CD4-positive, alpha-beta T cell treated with Interleukin-2 at 100 ng/mL for 4 hours (primary cell): Measurements from ENCODE around the gene ZNF813.
"Not testable (repeated sequence)": the region's sequence is repeated elsewhere in the genome, so short reads cannot be mapped to it uniquely, and the experiment has no call there.

Experiments used
- DNase-seq: peaks from one replicate; pipeline ENCODE4 v3.0.0-alpha.2; 2020; ENCODE audit warnings: low spot score

ZNF813 gene

GRCh38 chr19:53485046-53486004 lies 17.8 kb downstream of the ZNF813 start:
- DNase-seq: no peak

- DNase-seq: no peak
Observed at GRCh38 chr19:53492153-53492552, 24.6 kb downstream of the ZNF813 start.

DNA sequence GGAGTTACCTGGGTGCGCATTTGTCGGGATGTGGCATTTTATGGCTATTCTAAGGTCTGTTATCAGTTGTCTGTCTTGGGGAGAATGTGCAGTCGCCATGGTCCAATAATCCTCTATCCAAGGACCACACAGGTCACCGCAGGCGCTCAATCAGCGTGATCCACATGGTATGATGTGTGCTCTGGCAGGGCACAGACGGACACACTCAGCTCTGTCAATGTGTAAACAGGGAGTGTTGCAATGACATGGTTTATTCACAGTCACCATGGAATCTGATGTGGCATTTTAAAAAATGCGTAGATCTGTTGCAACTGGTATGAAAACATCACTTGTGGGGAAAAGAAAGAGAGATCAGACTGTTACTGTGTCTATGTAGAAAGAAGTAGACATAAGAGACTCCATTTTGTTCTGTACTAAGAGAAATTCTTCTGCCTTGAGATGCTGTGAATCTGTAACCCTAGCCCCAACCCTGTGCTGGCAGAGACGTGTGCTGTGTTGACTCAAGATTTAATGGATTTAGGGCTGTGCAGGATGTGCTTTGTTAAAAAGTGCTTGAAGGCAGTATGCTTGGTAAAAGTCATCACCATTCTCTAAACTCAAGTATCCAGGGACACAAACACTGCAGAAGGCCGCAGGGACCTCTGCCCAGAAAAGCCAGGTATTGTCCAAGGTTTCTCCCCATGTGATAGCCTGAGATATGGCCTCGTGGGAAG lies 29.9 kb downstream of the ZNF813 start:
- not testable (repeated sequence) for DNase-seq

DNA sequence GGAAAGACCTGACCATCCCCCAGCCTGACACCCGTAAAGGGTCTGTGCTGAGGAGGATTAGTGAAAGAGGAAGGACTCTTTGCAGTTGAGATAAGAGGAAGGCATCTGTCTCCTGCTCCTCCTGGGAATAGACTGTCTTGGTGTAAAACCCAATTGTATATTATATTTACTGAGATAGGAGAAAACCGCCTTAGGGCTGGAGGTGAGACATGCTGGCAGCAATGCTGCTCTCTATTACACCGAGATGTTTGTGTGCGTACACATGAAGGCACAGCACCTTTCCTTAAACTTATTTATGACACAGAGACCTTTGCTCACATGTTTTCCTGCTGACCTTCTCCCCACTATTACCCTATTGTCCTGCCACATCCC lies 30.5 kb downstream of the ZNF813 start:
- DNase-seq: not testable (repeated sequence)

DNA sequence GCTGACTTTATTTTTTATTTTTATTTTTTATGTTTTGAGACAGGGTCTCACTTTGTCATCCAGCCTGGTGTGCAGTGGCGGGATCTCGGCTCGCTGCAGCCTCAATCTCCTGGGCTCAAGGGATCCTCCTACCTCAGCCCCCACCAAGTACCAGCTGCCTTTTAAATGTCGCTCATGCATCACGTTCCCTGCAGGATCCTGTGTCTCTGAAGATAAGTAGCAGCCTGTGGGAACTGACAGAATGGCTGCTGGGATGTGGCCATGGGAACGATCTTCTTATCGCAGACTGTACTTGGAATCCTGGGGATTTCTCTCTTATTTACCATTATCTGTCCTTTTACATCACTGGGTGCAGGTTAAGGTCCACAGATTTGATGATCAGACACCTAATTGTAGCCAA lies 35.6 kb downstream of the ZNF813 start:
- not testable (repeated sequence) for DNase-seq

DNA sequence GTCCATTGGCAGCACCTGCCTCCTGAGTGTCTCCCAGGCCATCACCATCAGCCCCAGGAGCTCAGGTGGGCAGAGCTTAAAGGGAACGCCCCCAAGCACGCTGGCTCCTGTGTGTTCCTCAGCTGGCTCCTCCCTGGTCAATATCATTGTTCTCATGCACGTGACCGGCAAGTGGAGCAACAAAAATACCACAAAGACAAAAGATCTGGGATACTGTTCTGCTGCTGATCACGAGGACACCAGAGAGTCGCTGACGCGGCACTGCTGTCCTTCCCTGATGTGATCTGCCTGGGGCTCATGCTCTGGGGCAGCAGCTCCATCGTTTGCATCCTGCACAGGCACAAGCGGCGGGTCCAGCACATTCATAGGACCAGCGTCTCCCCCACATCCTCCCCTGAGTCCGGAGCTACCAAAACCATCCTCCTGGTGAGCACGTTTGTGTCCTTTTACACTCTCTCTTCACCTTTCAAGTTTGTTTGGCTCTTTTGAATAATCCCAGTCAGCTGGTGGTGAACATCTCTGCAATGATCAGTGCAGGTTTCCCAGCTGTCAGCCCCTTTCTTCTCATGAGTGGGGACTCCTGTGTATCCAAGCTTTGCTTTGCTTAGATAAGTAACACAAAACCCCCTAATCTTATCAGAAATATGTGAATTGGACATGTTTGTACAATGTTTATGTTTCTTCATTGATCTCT lies 36.3 kb downstream of the ZNF813 start:
- DNase-seq: not testable (repeated sequence)

- DNase-seq: not testable (repeated sequence)
Observed at GRCh38 chr19:53504365-53504703, 36.8 kb downstream of the ZNF813 start.

DNA sequence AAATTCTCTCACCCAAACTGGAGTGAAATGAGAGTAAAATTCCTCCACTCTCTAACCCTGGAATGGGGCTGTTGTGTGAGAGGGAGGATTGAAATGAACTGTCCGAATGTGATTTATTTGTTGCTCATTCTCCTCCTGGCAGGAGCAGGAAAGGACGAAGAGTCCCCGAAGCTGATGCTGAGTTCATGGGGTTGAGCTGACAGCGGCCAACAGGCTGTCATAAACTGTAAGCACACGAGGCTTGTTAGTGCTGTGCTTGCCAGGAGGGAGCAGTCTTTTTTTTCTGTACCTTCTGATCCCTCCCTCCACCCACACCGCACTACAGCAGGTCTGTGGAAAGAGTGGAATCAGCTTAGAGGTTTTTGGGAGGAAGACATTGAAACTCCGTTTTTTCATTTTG lies 37.4 kb downstream of the ZNF813 start:
- DNase-seq: no peak

- no peak for DNase-seq
Observed at GRCh38 chr19:53506728-53507127, 39.2 kb downstream of the ZNF813 start.

- DNase-seq: no peak
Observed at GRCh38 chr19:53507523-53508442, 40.2 kb downstream of the ZNF813 start.

DNA sequence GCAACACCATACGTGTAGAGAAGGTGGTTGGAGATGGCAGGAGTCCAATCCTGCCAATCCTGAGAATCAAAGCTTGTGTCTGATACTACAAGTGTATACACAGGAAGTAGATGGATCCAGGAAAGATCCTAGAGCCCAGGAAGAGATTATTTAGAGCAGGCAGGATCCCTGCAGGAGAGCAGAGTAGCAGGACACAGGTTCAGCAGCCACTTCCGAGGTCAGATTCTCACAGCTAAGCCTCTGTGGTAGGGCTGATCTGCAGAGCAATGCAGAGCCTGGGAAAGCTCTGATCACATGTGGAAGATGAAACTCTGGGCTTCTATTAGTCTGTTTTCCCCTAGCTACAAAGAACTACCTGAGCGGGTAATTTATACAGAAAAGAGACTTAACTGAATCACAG lies 41.9 kb downstream of the ZNF813 start:
- DNase-seq: no peak

DNA sequence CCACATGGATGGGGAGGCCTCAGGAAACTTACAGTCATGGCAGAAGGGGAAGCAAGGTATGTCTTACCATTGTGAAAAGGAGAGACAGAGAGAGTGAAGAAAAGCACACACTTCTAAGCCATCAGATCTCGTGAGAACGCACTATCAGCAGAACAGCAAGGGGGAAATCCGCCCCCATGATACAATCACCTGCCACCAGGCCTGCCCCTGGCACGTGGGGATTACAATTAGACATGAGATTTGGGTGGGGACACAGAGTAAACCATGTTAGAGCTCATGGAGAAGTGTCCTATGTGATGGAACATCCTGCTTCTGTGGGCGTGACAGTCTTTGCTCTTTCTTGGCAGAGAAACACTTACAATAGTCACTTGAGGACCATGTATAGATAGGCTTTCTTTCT lies 42.3 kb downstream of the ZNF813 start:
- no peak for DNase-seq

GRCh38 chr19:53511357-53511756 lies 43.8 kb downstream of the ZNF813 start:
- DNase-seq: no peak

DNA sequence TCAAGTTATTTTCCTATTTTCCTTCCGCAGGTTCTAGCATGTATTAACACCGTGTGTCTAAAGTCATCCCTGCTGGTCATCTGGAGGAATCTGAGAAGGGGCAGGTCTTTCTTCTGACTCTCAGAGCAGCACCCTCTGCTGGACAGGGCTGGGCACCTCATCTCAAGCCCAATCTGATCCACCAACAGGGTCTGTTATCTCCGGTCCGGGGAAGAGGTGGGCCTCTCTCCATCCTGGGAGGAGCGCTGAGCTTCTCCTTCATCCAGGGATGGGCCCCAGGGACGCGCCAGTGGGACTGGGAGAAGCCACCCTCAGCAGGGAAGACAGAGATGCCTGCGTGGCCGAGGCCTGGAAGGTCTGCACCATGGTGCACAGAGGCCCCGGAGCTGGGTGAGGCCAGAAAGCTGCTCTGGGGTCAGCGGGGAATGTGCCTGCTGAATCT lies 44.4 kb downstream of the ZNF813 start:
- DNase-seq: peak; percentile 52

- not testable (repeated sequence) for DNase-seq
Observed at GRCh38 chr19:53515047-53515446, 47.5 kb downstream of the ZNF813 start.

- DNase-seq: no peak
Observed at GRCh38 chr19:53517114-53517741, 49.7 kb downstream of the ZNF813 start.

DNA sequence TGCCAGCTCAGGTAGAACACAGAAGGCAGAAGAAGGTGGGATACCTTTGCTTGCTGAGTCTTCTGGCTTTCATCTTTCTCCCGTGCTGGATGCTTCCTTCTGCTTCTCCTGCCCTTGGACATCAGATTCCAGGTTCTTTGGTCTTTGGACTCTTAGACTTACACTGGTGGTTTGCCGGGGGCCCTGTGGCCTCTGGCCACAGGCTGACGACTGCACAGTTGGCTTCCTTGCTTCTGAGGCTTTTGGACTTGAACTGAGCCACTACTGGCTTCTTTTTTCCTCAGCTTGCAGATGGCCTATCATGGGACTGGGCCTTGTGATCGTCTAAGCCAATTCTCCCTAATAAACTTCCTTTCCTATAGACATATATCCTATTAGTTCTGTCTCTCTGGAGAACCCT lies 50.6 kb downstream of the ZNF813 start:
- DNase-seq: no peak

- no peak for DNase-seq
Observed at GRCh38 chr19:53518716-53519115, 51.2 kb downstream of the ZNF813 start.

- DNase-seq: no peak
Observed at GRCh38 chr19:53519446-53519845, 51.9 kb downstream of the ZNF813 start.

DNA sequence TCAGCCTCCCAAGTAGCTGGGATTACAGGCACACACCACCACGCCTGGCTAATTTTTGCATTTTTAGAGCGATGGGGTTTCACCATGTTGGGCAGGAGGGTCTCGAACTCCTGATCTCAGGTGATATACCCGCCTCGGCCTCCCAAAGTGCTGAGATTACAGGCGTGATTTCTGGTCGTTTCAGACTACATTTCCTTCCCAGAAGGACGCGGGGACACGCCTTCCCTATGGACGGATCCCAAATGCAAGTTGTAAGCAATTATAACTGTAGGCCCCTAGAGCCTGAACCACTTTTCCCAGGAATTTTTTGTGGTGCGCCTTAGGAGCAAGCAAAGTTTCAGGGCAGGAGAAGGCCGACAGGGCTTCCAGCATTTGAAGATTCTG lies 52.6 kb downstream of the ZNF813 start:
- no peak for DNase-seq
